Fibroblast of lung (primary cell): ENCODE measurements around the gene NUTM1. TPM values are rescaled to one million over a fixed set of nuclear protein-coding genes. Genes with fewer than 3 reads are reported as not detected.

Source experiments
- DNase-seq, 2 donors: peaks; one replicate each; pipeline versions ENCODE4 v3.0.0 to v3.0.0-alpha.2; 2010; ENCODE audit warnings: low read depth in 2 of 2
- H2AFZ ChIP-seq: 2 replicates; pipeline ENCODE4 v1.5.1; 2012; ENCODE audit warnings: low read length, control low read depth, inconsistent platforms
- H3K27ac ChIP-seq: 2 replicates; pipeline ENCODE4 v1.5.1; 2011; ENCODE audit warnings: low read length, control low read depth; ENCODE audit not compliant: insufficient read depth
- H3K27me3 ChIP-seq: 2 replicates; pipeline ENCODE4 v1.5.1; 2011; ENCODE audit warnings: mild to moderate bottlenecking, low read length; ENCODE audit not compliant: control insufficient read depth, insufficient read depth
- H3K36me3 ChIP-seq: 2 replicates; pipeline ENCODE4 v1.5.1; 2011; ENCODE audit warnings: low read length; ENCODE audit not compliant: control insufficient read depth, insufficient read depth
- H3K4me1 ChIP-seq: 2 replicates; pipeline ENCODE4 v1.5.1; 2011; ENCODE audit warnings: low read length; ENCODE audit not compliant: control insufficient read depth, insufficient read depth; ENCODE audit errors: extremely low read depth
- H3K4me2 ChIP-seq: 2 replicates; pipeline ENCODE4 v1.5.1; 2011; ENCODE audit warnings: low read length, control low read depth; ENCODE audit not compliant: insufficient read depth; ENCODE audit errors: extremely low read depth
- H3K4me3 ChIP-seq, 4 experiments: fragments of 200-600 bp in 1 of 4; sonication (generic) in 1 of 4; replicated peaks in 1 of 4; 2 replicates each; pipeline ENCODE4 v1.5.1; 2011 to 2016; ENCODE audit warnings: low read length in 4 of 4, low read depth in 3 of 4, mild to moderate bottlenecking in 3 of 4, control low read depth in 2 of 4, inconsistent platforms in 1 of 4, mixed read lengths in 1 of 4; ENCODE audit not compliant: insufficient read depth in 1 of 4; ENCODE audit errors: control extremely low read depth in 1 of 4
- H3K79me2 ChIP-seq: 2 replicates; pipeline ENCODE4 v1.5.1; 2012; ENCODE audit warnings: mild to moderate bottlenecking, low read length, inconsistent platforms; ENCODE audit not compliant: control insufficient read depth, insufficient read depth
- H3K9ac ChIP-seq: 2 replicates; pipeline ENCODE4 v1.5.1; 2011; ENCODE audit warnings: mild to moderate bottlenecking, low read length, control low read depth; ENCODE audit not compliant: insufficient read depth
- H3K9me3 ChIP-seq: 2 replicates; pipeline ENCODE4 v1.5.1; 2012; ENCODE audit warnings: low read depth, low read length; ENCODE audit not compliant: control insufficient read depth, insufficient read depth
- H4K20me1 ChIP-seq: 2 replicates; pipeline ENCODE4 v1.5.1; 2011; ENCODE audit warnings: low read length; ENCODE audit not compliant: control insufficient read depth, insufficient read depth; ENCODE audit errors: extremely low read depth
- CTCF ChIP-seq, 2 donors: IDR thresholded peaks in 1 of 2; conservative IDR thresholded peaks in 1 of 2; 1 replicate in 1 of 2; 2 replicates in 1 of 2; pipeline ENCODE4 v1.5.1; 2011 to 2012; ENCODE audit warnings: low read length in 2 of 2, control low read depth in 1 of 2, inconsistent platforms in 1 of 2, low read depth in 1 of 2, mild to moderate bottlenecking in 1 of 2
- EZH2 ChIP-seq: IDR thresholded peaks from 2 replicates; pipeline ENCODE4 v1.5.1; 2012; ENCODE audit warnings: low read length, control low read depth, mild to moderate bottlenecking; ENCODE audit errors: missing control alignments
- polyA plus RNA-seq, 2 donors: library from polyadenylated mRNA; depleted of rRNA in 1 of 2; stranded (reverse) in 1 of 2; unstranded in 1 of 2; fragments of >200 nt; gene quantifications; 2 replicates each; pipeline ENCODE4 v1.2.1, GENCODE V29; 2011 to 2012; ENCODE audit warnings: missing spikeins in 1 of 2
- total RNA-seq: library from RNA; depleted of rRNA; stranded (reverse); fragments of >200 nt; gene quantifications from 2 replicates; pipeline ENCODE4 v1.2.1, GENCODE V29; 2014

The NUTM1 gene
- total and polyA plus RNA-seq, 2 donors (not counting 1 experiment from before 2014, with no cell fraction given) = not detected

GRCh38 chr15:34370129-34370528, 27.0 kb downstream of the NUTM1 start:
- Histone ChIP-seq H2AFZ (no peak overlapping the region), H3K27me3 (no peaks in the 10 kb centered on the region), H3K4me1 (no peaks in the 10 kb centered on the region), H3K4me2 (no peak overlapping the region), H4K20me1 (no peaks in the 10 kb centered on the region), H3K27ac (no peak overlapping the region), H3K9me3 (no peaks in the 10 kb centered on the region), H3K9ac (no peak overlapping the region), H3K79me2 (peaks cover 8% of the 10 kb centered on the region), H3K36me3 (no peaks in the 10 kb centered on the region), H3K4me3 (no peak overlapping the region)
- TF ChIP-seq EZH2 (no peak), CTCF (conservative IDR thresholded peaks at IDR 0.05 in 1 of 2, IDR thresholded peaks at IDR 0.05 in 1 of 2; ENCODE audit: low read depth in 1 of 2, low read length in 2 of 2) (no peak)
- DNase-seq = no peak

GRCh38 chr15:34370643-34371042, 27.5 kb downstream of the NUTM1 start:
- H3K4me3 ChIP-seq = no peak overlapping the region
- no peak for DNase-seq
- no peaks in the 10 kb centered on the region for H3K27me3 ChIP-seq
- no peaks in the 10 kb centered on the region for H4K20me1 ChIP-seq
- H3K4me1 ChIP-seq = no peaks in the 10 kb centered on the region
- H3K27ac ChIP-seq = no peak overlapping the region
- H3K9me3 ChIP-seq = no peaks in the 10 kb centered on the region
- H3K36me3 ChIP-seq = no peaks in the 10 kb centered on the region
- H2AFZ ChIP-seq = no peak overlapping the region
- H3K79me2 ChIP-seq = peaks cover 7% of the 10 kb centered on the region
- H3K4me2 ChIP-seq = no peak overlapping the region
- no peak overlapping the region for H3K9ac ChIP-seq
- TF ChIP-seq CTCF (conservative IDR thresholded peaks at IDR 0.05 in 1 of 2, IDR thresholded peaks at IDR 0.05 in 1 of 2; ENCODE audit: low read depth in 1 of 2, low read length in 2 of 2) (no peak), EZH2 (no peak)

GRCh38 chr15:34373951-34374350, 30.8 kb downstream of the NUTM1 start:
- H2AFZ ChIP-seq = no peak overlapping the region
- no peaks in the 10 kb centered on the region for H4K20me1 ChIP-seq
- H3K4me3 ChIP-seq = no peak overlapping the region
- no peaks in the 10 kb centered on the region for H3K79me2 ChIP-seq
- H3K36me3 ChIP-seq = no peaks in the 10 kb centered on the region
- no peak for DNase-seq
- no peaks in the 10 kb centered on the region for H3K9me3 ChIP-seq
- H3K4me2 ChIP-seq = no peak overlapping the region
- no peak for TF ChIP-seq CTCF (conservative IDR thresholded peaks at IDR 0.05 in 1 of 2, IDR thresholded peaks at IDR 0.05 in 1 of 2; ENCODE audit: low read depth in 1 of 2, low read length in 2 of 2)
- TF ChIP-seq EZH2 = no peak
- H3K4me1 ChIP-seq = no peaks in the 10 kb centered on the region
- H3K27me3 ChIP-seq = no peaks in the 10 kb centered on the region
- H3K27ac ChIP-seq = no peak overlapping the region
- H3K9ac ChIP-seq = no peak overlapping the region
